Choroid plexus epithelial cell (primary cell): ENCODE measurements around the gene MGA.

Experiments used
- DNase-seq: peaks from one replicate; pipeline ENCODE4 v3.0.0-alpha.2; 2010; ENCODE audit warnings: low read depth
- H3K4me3 ChIP-seq: 2 replicates; pipeline ENCODE4 v1.5.1; 2011; ENCODE audit warnings: low read depth, mild to moderate bottlenecking, control low read depth, low read length, moderate library complexity
- TF ChIP-seq, protein P1 (sequence below): conservative IDR thresholded peaks from 2 replicates; pipeline ENCODE4 v1.5.1; 2011; ENCODE audit warnings: low read depth, mild to moderate bottlenecking, control low read depth, inconsistent platforms, low read length, moderate library complexity

Gene MGA

DNA sequence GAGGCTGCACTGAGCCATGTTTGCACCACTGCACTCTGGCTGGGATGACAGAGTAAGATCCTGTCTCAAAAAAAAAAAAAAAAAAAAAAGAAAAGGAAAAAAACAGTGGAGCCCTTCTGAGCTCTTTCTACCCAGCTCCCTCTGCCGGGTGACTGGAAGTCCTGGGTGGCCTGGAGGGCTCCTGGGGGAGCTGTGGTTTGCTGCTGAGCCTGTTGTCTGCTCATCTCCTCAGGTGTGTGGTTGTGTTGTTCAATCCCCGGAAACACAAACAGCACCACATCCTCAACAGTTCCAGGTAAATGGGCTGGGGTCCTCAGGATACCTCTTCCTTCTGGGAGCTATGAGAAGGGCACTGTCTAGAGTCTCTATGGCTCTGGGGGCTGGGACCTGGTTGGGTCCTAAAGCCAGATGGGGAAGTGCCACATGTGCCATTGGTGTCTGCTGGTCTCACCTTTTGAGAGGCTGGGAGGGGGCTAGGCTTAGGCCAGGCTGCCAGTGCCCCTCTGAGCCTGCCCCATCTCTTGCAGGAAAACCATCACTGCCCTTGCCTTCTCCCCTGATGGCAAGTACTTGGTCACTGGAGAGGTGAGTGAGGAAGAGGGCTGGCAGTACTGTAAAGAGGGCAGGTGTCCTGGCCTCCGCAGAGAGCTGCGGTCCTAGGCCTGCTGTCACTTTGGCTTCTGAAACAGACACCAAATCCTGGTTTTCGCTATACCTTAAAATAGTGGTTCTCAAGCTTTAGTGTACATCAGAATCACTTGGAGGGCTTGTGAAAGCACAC, 150.6 kb downstream of the MGA start:
- TF ChIP-seq, protein P1, sequence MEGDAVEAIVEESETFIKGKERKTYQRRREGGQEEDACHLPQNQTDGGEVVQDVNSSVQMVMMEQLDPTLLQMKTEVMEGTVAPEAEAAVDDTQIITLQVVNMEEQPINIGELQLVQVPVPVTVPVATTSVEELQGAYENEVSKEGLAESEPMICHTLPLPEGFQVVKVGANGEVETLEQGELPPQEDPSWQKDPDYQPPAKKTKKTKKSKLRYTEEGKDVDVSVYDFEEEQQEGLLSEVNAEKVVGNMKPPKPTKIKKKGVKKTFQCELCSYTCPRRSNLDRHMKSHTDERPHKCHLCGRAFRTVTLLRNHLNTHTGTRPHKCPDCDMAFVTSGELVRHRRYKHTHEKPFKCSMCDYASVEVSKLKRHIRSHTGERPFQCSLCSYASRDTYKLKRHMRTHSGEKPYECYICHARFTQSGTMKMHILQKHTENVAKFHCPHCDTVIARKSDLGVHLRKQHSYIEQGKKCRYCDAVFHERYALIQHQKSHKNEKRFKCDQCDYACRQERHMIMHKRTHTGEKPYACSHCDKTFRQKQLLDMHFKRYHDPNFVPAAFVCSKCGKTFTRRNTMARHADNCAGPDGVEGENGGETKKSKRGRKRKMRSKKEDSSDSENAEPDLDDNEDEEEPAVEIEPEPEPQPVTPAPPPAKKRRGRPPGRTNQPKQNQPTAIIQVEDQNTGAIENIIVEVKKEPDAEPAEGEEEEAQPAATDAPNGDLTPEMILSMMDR, result peak; percentile 20
- H3K4me3 ChIP-seq, result no peak overlapping the region
- no peak for DNase-seq

DNA sequence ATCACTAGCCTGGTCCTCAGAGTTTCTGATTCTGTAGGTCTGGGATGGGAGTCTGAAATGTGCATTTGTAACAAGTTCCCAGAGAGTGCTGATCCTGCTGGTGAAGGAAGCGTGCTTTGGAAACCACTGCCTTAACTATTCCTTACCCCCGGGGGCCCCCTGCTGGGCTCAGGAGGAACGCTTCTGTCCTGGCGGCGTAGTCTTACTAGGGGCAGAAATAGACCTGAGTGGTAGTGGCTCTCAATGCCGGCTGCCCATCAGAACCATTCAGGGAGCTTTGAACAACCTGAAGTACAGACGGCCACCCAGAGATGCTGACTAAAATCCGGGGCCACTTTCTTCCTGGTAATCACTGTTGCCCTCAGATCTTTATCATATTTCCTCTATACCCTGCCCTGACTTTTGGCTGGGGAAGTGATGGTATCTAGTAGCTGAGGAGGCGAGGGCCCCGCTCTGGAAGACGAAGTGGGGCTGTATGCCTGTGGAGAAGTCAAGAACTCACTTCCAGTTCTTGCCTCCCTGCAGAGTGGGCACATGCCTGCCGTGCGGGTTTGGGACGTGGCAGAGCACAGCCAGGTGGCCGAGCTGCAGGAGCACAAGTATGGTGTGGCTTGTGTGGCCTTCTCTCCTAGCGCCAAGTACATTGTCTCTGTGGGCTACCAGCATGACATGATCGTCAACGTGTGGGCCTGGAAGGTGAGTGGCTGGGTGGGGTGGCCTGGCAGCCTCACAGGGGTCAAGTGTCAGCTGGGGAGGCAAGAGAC, 151.4 kb downstream of the MGA start:
- peak; percentile 91 for DNase-seq
- H3K4me3 ChIP-seq, result no peak overlapping the region
- TF ChIP-seq, protein P1, result peak; percentile 92

DNA sequence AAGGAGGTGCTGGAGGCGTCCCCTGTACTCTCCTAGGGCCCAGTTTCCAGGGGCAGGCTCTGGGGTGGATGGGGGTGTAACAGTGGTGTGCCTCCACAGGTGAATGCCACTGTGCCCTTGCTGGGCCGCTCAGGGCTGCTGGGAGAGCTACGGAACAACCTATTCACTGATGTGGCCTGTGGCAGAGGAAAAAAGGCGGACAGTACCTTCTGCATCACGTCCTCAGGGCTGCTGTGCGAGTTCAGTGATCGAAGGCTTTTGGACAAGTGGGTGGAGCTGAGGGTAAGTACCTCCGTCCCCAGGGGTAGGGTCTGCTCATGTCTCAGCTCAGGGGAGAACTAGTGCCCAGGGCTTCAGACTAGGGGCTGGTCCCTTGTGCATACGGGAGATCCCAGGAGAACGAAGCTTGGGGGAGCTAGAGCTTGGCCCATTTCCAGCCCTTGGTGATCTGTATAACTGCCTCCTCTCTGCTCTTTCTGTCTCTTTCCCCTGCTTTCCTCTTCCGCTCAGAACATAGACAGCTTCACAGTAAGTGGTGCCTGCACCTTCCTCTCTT, 152.7 kb downstream of the MGA start:
- no peak overlapping the region for H3K4me3 ChIP-seq
- TF ChIP-seq, protein P1, result no peak

DNA sequence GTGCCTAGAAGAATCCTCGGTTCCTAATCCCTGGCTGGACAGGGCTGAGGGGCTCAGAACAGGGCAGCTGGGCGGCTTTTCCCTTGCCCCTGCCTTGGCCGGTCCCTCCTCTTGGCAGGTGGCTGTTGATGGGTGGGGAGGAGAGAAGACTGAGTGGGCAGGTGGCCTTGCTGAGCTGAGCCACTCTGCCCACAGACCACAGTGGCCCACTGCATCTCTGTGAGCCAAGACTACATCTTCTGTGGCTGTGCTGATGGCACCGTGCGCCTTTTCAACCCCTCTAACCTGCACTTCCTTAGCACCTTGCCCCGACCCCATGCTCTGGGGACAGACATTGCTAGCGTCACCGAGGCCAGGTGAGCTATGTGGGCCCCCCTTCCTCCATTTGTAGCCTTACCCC, 153.2 kb downstream of the MGA start:
- TF ChIP-seq, protein P1, result no peak
- H3K4me3 ChIP-seq, result no peak overlapping the region

More for the DNA sequence above, 152.7 kb downstream of the MGA start:
- DNase-seq, result no peak

DNA sequence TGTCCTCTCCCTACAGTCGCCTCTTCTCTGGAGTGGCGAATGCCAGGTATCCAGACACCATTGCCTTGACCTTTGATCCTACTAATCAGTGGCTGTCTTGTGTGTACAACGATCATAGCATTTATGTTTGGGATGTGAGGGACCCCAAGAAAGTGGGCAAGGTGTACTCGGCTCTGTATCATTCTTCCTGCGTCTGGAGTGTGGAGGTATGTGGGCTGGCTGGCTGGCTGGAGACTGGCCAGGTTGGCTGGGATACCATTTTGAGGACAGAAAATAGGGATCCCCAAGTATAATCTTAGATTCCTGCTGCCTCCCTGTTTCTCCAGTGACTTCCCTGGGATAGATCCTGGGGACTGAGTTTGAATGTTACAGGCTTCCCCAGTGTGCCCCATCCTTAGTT, 154.3 kb downstream of the MGA start:
- TF ChIP-seq, protein P1, result no peak
- no peak overlapping the region for H3K4me3 ChIP-seq

More for the DNA sequence above, 153.2 kb downstream of the MGA start:
- DNase-seq, result no peak

DNA sequence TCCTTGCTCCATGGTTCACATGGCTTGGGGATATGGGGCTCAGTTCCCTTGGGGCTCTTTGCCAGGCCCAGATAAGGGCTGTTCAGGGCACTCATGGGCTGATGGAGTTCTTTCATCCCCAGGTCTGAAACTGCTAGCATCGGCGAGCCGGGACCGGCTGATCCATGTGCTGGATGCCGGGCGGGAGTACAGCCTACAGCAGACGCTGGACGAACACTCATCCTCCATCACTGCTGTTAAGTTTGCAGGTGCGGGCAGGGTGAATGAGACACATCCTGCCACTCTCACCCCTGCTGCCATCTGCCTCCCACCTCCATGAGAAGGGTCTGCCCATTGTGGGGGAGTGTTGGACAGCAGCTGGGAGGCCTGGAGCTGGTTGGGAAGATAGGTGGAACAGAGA, 156.6 kb downstream of the MGA start:
- TF ChIP-seq, protein P1, result no peak
- no peak for DNase-seq
- H3K4me3 ChIP-seq, result no peak overlapping the region

More for the DNA sequence above, 154.3 kb downstream of the MGA start:
- no peak for DNase-seq
